Ectodermal cell (in vitro differentiated cells): ENCODE results near the gene ELF2.
"Not testable (repeated sequence)": the region's sequence is repeated elsewhere in the genome, so short reads cannot be mapped to it uniquely, and the experiment has no call there.

Experiments
- H3K27ac ChIP-seq: 2 replicates; pipeline ENCODE4 v1.7.0; 2013; ENCODE audit warnings: mild to moderate bottlenecking, low read depth, low read length; ENCODE audit not compliant: insufficient read depth, poor library complexity, severe bottlenecking
- H3K27me3 ChIP-seq: 2 replicates; pipeline ENCODE4 v1.7.0; 2013; ENCODE audit warnings: mild to moderate bottlenecking, low read length; ENCODE audit not compliant: insufficient read depth, control insufficient read depth, poor library complexity, severe bottlenecking
- H3K36me3 ChIP-seq: one replicate; pipeline ENCODE4 v1.7.0; 2013; ENCODE audit warnings: low read length; ENCODE audit not compliant: control insufficient read depth, insufficient read depth
- H3K4me1 ChIP-seq: one replicate; pipeline ENCODE4 v1.7.0; 2013; ENCODE audit warnings: low read length; ENCODE audit not compliant: control insufficient read depth, insufficient read depth
- H3K4me3 ChIP-seq: 2 replicates; pipeline ENCODE4 v1.7.0; 2013; ENCODE audit warnings: low read depth, low read length, control low read depth; ENCODE audit not compliant: insufficient read depth
- H3K9me3 ChIP-seq: 2 replicates; pipeline ENCODE4 v1.7.0; 2013; ENCODE audit warnings: mild to moderate bottlenecking, low read length, moderate library complexity; ENCODE audit not compliant: control insufficient read depth
- WGBS, 2 experiments: methylation state at CpG; one replicate each; pipeline ENCODE4 v1.1.7; 2013; ENCODE audit warnings: missing lambda C conversion rate in 2 of 2; 5-methylcytosine and 5-hydroxymethylcytosine counted together

Gene ELF2

DNA sequence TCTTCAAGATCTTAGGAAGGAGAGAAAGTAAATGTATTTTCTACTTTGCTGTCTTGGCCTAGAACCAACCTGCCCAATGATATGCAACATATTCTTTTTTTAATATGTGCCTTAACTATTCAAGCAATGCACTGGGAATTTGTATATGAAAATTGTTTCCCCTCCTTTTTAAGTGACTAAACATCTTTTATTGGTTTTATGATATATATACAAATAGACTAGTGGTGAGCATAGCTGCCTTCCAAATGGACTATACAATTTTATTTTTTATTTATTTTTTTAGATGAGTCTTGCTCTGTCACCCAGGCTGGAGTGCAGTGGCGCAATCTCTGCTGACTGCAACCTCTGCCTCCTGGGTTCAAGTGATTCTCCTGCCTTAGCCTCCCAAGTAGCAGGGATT is 151.2 kb downstream of the ELF2 start:
- H3K36me3 ChIP-seq = no peaks in the 10 kb centered on the region
- 96% methylated on average over 1 of the region's 1 CpG for WGBS, 2 experiments
- no peaks in the 10 kb centered on the region for H3K27me3 ChIP-seq
- no peak overlapping the region for H3K4me3 ChIP-seq
- no peaks in the 10 kb centered on the region for H3K4me1 ChIP-seq
- no peaks in the 10 kb centered on the region for H3K9me3 ChIP-seq
- H3K27ac ChIP-seq = no peak overlapping the region

DNA sequence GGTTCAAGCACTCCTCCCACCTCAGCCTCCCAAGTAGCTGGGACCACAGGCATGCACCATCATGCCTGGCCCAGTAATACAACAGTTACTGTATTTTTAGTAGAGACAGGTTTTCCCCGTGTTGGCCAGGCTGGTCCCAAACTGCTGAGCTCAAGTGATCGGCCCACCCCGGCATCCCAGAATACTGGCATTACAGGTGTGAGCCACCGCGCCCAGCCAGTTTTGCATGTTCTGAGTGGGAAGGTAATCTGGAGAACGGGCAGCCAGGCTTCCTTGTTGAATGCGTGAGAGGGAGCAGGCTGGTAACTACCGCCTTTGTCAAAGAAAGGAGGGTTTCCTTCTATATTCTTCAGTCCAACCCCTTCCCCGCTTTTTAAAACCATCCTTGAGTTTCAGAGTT is 152.3 kb downstream of the ELF2 start:
- no peak overlapping the region for H3K27ac ChIP-seq
- H3K4me3 ChIP-seq = no peak overlapping the region
- 91 to 94% methylated on average over 9 of the region's 9 CpGs for WGBS, 2 experiments
- no peaks in the 10 kb centered on the region for H3K27me3 ChIP-seq
- no peaks in the 10 kb centered on the region for H3K9me3 ChIP-seq
- no peaks in the 10 kb centered on the region for H3K4me1 ChIP-seq
- no peaks in the 10 kb centered on the region for H3K36me3 ChIP-seq

- H3K4me1 ChIP-seq = no peaks in the 10 kb centered on the region
- H3K9me3 ChIP-seq = no peaks in the 10 kb centered on the region
- no peak overlapping the region for H3K4me3 ChIP-seq
- H3K36me3 ChIP-seq = no peaks in the 10 kb centered on the region
- no peak overlapping the region for H3K27ac ChIP-seq
- no peaks in the 10 kb centered on the region for H3K27me3 ChIP-seq
- WGBS, 2 experiments = 94 to 96% methylated on average over 5 of the region's 5 CpGs
Observed at GRCh38 chr4:139022835-139023234, 154.2 kb downstream of the ELF2 start.

DNA sequence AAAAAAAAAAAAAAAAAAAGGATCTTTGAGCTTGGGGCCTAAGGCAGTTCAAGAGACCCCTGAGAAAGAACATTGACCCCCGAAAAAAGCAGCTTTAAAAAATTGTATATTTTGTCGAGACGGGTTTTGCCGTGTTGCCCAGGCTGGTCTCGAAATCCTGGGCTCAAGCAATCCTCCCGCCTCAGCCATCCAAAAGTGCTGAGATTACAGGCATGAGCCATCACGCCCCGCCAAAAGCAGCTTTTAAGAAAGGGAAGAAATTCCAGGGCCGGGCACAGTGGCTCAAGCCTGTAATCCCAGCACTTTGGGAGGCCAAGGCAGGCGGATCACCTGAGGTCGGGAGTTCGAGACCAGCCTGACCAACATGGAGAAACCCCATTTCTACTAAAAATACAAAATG is 155.9 kb downstream of the ELF2 start:
- not testable (repeated sequence) for H3K9me3 ChIP-seq, H3K27me3 ChIP-seq, H3K4me1 ChIP-seq, H3K4me3 ChIP-seq, H3K36me3 ChIP-seq, H3K27ac ChIP-seq
- 85 to 86% methylated on average over 10 to 12 of the region's 12 CpGs for WGBS, 2 experiments

DNA sequence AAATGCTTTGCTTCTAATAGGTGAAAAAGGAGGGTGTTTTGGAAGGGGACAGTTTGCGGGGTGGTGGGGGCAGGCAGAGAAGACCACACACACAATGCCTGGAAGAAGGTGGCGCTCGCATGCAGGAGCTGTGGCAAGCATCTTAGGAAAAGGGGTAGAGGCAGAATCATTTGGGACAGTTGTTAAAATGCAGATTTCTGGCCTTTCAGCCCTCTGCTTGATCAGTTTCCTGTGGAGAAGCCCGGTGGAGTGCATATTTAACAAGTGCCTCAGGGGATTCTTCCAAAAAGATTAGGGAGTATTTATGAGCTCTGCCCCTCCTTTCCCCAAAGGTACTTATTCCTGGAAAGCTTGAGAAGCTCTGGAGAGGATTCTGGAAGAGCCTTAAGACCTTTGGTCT is 156.6 kb downstream of the ELF2 start:
- Histone ChIP-seq H3K4me3 (no peak overlapping the region), H3K9me3 (no peaks in the 10 kb centered on the region), H3K4me1 (no peaks in the 10 kb centered on the region), H3K27ac (no peak overlapping the region), H3K36me3 (no peaks in the 10 kb centered on the region), H3K27me3 (no peaks in the 10 kb centered on the region)
- WGBS, 2 experiments = 13 to 14% methylated on average over 4 of the region's 4 CpGs

- Histone ChIP-seq H3K27ac (no peak overlapping the region), H3K27me3 (no peaks in the 10 kb centered on the region), H3K4me3 (no peak overlapping the region), H3K9me3 (no peaks in the 10 kb centered on the region), H3K4me1 (peaks cover 5% of the 10 kb centered on the region), H3K36me3 (no peaks in the 10 kb centered on the region)
- 65 to 70% methylated on average over 10 of the region's 10 CpGs for WGBS, 2 experiments
Observed at GRCh38 chr4:139018971-139019758, 157.9 kb downstream of the ELF2 start.

- Histone ChIP-seq H3K36me3 (no peaks in the 10 kb centered on the region), H3K4me3 (no peak overlapping the region), H3K4me1 (peaks cover 5% of the 10 kb centered on the region), H3K27me3 (peaks cover 3% of the 10 kb centered on the region), H3K27ac (no peak overlapping the region), H3K9me3 (no peaks in the 10 kb centered on the region)
Observed at GRCh38 chr4:139018501-139018900, 158.5 kb downstream of the ELF2 start.

DNA sequence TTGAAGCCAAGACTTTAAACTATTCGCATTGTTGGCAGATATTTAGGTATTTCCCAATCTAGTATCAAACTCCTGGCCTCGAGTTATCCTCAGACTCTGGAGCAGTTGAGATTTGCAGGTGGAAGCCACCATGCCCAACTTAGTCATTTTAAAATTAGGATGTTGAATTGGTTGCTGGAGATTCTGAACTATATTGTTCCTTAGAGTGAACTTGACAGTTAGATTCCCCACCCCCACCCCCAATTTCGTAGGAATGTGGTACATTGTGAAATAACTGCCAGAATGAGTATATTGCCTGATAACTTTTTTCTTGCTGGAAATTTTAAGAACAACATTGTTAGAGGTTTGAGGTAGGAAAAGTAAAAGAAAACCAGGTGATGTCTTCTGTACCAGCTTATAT is 159.2 kb downstream of the ELF2 start:
- WGBS, 2 experiments = 77 to 79% methylated on average over 2 to 3 of the region's 3 CpGs
- no peaks in the 10 kb centered on the region for H3K9me3 ChIP-seq
- no peak overlapping the region for H3K27ac ChIP-seq
- H3K36me3 ChIP-seq = no peaks in the 10 kb centered on the region
- H3K4me3 ChIP-seq = no peak overlapping the region
- H3K4me1 ChIP-seq = peaks cover 5% of the 10 kb centered on the region
- peaks cover 3% of the 10 kb centered on the region for H3K27me3 ChIP-seq

- Histone ChIP-seq H3K9me3 (no peaks in the 10 kb centered on the region), H3K4me3 (peak overlapping the region; percentile 66), H3K27me3 (peaks cover 3% of the 10 kb centered on the region), H3K36me3 (no peaks in the 10 kb centered on the region), H3K27ac (peak overlapping the region; percentile 94), H3K4me1 (peaks cover 5% of the 10 kb centered on the region)
- WGBS, 2 experiments = 0% methylated on average over 55 of the region's 55 CpGs
Observed at GRCh38 chr4:139015948-139016471, 161.0 kb downstream of the ELF2 start.

DNA sequence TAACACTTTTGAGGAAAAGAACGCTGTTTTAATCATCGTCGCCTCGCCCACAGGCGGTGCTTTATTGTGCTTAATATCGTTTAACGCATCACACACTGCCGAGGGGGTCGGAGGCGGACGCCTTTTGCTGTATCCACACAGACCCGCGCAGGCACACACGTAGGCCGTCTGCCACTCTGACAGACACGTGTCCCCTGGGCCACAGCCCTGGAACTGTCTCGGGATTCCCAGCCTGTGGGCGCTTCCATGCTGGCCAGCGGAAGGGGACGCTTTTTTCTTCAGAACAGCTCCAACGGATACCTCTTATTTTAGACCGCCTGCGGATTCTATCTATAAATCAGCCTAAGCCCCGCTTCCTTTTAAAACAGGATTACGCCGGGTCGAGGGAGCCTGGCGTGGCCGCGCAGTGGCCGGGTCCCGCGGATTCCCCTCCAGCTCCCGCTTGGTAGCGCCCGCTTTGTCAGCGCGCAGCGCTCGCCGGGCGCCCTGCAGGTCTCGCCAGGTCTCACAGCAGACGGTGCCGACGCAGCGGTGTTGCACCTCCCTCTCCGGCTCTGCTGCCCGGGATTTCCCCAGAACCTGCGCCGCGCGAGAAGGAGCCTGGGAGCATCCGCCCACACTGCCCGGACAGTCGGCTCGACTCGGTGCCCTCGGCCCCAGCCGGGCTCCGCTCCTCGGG is 161.6 kb downstream of the ELF2 start, which contains the start of gene NOCT:
TSS of gene NOCT (plus strand) at position 513 of the 679 bp plus-strand sequence. CDS start 201 bp downstream, outside the sequence.
- H3K9me3 ChIP-seq = no peaks in the 10 kb centered on the region
- WGBS, 2 experiments = 1% methylated on average over 62 of the region's 62 CpGs
- H3K27ac ChIP-seq = peak within 1 kb of the TSS; percentile 94
- H3K36me3 ChIP-seq = no peaks in the 10 kb centered on the region
- H3K27me3 ChIP-seq = peaks cover 3% of the 10 kb centered on the region
- H3K4me3 ChIP-seq = peak within 1 kb of the TSS; percentile 66
- peaks cover 5% of the 10 kb centered on the region for H3K4me1 ChIP-seq
